Renal pelvis (tissue), 12 donors: ENCODE data around the gene CAMK1. TPM values are rescaled to one million over a fixed set of nuclear protein-coding genes. Genes with fewer than 3 reads are reported as not detected.

Source experiments
- DNase-seq: peaks from one replicate; pipeline ENCODE4 v3.0.0-alpha.2; 2013
- long read RNA-seq, 16 experiments: transcript quantifications; one replicate each; lab custom pipeline, GENCODE V29; 2026
- polyA plus RNA-seq, 3 donors: library from polyadenylated mRNA; unstranded; fragments of 120-200 nt; gene quantifications; one replicate each; pipeline ENCODE4 v1.2.1, GENCODE V29; 2013; ENCODE audit not compliant: insufficient read length in 3 of 3

Gene CAMK1
- 10 to 100 TPM; 17.5 to 24.1 (median 22.8) TPM for polyA plus RNA-seq
- long read RNA-seq, donor 1, transcript CAMK1-201 (12 exons, 1,488 nt), result major isoform, 8 of 9 reads
- long read RNA-seq, donor 1, partial matches to known transcripts, result 0 of 9 reads
- long read RNA-seq, donor 1, other reads (novel, unspliced or antisense), result 0 of 9 reads
- long read RNA-seq, donor 2, transcript CAMK1-201 (12 exons, 1,488 nt), result major isoform, 7 of 9 reads
- long read RNA-seq, donor 2, partial matches to known transcripts, result 0 of 9 reads
- long read RNA-seq, donor 2, other reads (novel, unspliced or antisense), result 0 of 9 reads
- long read RNA-seq, donor 3, transcript CAMK1-201 (12 exons, 1,488 nt), result major isoform, 7 of 42 reads
- long read RNA-seq, donor 3, partial matches to known transcripts, result 26 of 42 reads
- long read RNA-seq, donor 3, other reads (novel, unspliced or antisense), result 9 of 42 reads
- long read RNA-seq, donor 4, transcript CAMK1-201 (12 exons, 1,488 nt), result major isoform, 11 of 11 reads
- long read RNA-seq, donor 4, partial matches to known transcripts, result 0 of 11 reads
- long read RNA-seq, donor 4, other reads (novel, unspliced or antisense), result 0 of 11 reads
- long read RNA-seq, donor 5, partial matches to known transcripts, result 0 of 5 reads
- long read RNA-seq, donor 5, other reads (novel, unspliced or antisense), result 0 of 5 reads
- long read RNA-seq, donor 6, transcript CAMK1-201 (12 exons, 1,488 nt), result major isoform, 6 of 157 reads
- long read RNA-seq, donor 6, partial matches to known transcripts, result 59 of 157 reads
- long read RNA-seq, donor 6, other reads (novel, unspliced or antisense), result 92 of 157 reads
- long read RNA-seq, donor 7, transcript CAMK1-201 (12 exons, 1,488 nt), result major isoform, 6 of 34 reads
- long read RNA-seq, donor 7, partial matches to known transcripts, result 21 of 34 reads
- long read RNA-seq, donor 7, other reads (novel, unspliced or antisense), result 5 of 34 reads
- long read RNA-seq, donor 8, transcript CAMK1-201 (12 exons, 1,488 nt), result major isoform, 6 of 7 reads
- long read RNA-seq, donor 8, partial matches to known transcripts, result 0 of 7 reads
- long read RNA-seq, donor 8, other reads (novel, unspliced or antisense), result 0 of 7 reads
- long read RNA-seq, donor 9, transcript CAMK1-201 (12 exons, 1,488 nt), result major isoform, 7 of 11 reads
- long read RNA-seq, donor 9, partial matches to known transcripts, result 0 of 11 reads
- long read RNA-seq, donor 9, other reads (novel, unspliced or antisense), result 0 of 11 reads
- long read RNA-seq, donor 10, partial matches to known transcripts, result 0 of 6 reads
- long read RNA-seq, donor 10, other reads (novel, unspliced or antisense), result 0 of 6 reads
- long read RNA-seq, donor 11, transcript CAMK1-201 (12 exons, 1,488 nt), result major isoform, 5 of 31 reads
- long read RNA-seq, donor 11, partial matches to known transcripts, result 26 of 31 reads
- long read RNA-seq, donor 11, other reads (novel, unspliced or antisense), result 0 of 31 reads
- long read RNA-seq, donor 12, transcript CAMK1-201 (12 exons, 1,488 nt), result major isoform, 9 of 61 reads
- long read RNA-seq, donor 12, partial matches to known transcripts, result 24 of 61 reads
- long read RNA-seq, donor 12, other reads (novel, unspliced or antisense), result 27 of 61 reads
- long read RNA-seq, donor 13, partial matches to known transcripts, result 0 of 2 reads
- long read RNA-seq, donor 13, other reads (novel, unspliced or antisense), result 0 of 2 reads
- long read RNA-seq, donor 14, result 0 reads
- long read RNA-seq, donor 15, transcript CAMK1-201 (12 exons, 1,488 nt), result major isoform, 7 of 14 reads
- long read RNA-seq, donor 15, partial matches to known transcripts, result 0 of 14 reads
- long read RNA-seq, donor 15, other reads (novel, unspliced or antisense), result 5 of 14 reads
- long read RNA-seq, donor 16, transcript CAMK1-201 (12 exons, 1,488 nt), result major isoform, 10 of 13 reads
- long read RNA-seq, donor 16, partial matches to known transcripts, result 0 of 13 reads
- long read RNA-seq, donor 16, other reads (novel, unspliced or antisense), result 0 of 13 reads

- peak; percentile 80 for DNase-seq
Observed at GRCh38 chr3:9769426-9770275, at the start of gene CAMK1. TSS of gene CAMK1 (minus strand) at chr3:9769947. CDS start at chr3:9767749, 2,198 bp downstream.

- no peak for DNase-seq
Observed at GRCh38 chr3:9818666-9819335, 49.1 kb upstream of the CAMK1 start.

- DNase-seq, result no peak
Observed at GRCh38 chr3:9817436-9817835, 47.7 kb upstream of the CAMK1 start.

- no peak for DNase-seq
Observed at GRCh38 chr3:9815986-9816385, 46.2 kb upstream of the CAMK1 start.

- no peak for DNase-seq
Observed at GRCh38 chr3:9812870-9813483, 43.2 kb upstream of the CAMK1 start.

GRCh38 chr3:9810846-9811245, 41.1 kb upstream of the CAMK1 start:
- DNase-seq, result no peak

- DNase-seq, result no peak
Observed at GRCh38 chr3:9810433-9810770, 40.7 kb upstream of the CAMK1 start.

- peak; percentile 78 for DNase-seq
Observed at GRCh38 chr3:9809615-9810432, 40.1 kb upstream of the CAMK1 start, which contains the start of gene TTLL3. TSS of gene TTLL3 (plus strand) at chr3:9810262. CDS start at chr3:9810662, 400 bp downstream.

DNA sequence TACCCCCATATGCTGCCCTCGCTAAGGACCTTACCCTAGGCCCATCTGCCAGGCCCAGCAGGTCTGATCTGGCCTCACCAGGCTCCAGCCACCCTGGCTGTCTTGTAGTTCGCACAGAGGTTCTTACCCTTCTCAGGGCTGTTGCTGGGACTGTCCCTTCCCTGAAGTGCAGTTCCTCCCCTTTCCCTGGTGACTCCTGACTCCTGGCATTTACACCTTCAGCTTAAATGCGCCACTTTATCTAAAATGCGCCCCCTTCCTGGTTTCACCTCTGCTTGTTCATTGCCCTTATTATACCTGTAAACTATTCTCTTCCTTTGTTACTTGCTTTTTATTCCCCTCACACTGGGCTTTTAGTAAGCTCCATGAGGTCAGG, 39.5 kb upstream of the CAMK1 start:
- DNase-seq, result no peak

- no peak for DNase-seq
Observed at GRCh38 chr3:9808345-9809037, 38.7 kb upstream of the CAMK1 start.

GRCh38 chr3:9807981-9808344, 38.2 kb upstream of the CAMK1 start:
- DNase-seq, result no peak

DNA sequence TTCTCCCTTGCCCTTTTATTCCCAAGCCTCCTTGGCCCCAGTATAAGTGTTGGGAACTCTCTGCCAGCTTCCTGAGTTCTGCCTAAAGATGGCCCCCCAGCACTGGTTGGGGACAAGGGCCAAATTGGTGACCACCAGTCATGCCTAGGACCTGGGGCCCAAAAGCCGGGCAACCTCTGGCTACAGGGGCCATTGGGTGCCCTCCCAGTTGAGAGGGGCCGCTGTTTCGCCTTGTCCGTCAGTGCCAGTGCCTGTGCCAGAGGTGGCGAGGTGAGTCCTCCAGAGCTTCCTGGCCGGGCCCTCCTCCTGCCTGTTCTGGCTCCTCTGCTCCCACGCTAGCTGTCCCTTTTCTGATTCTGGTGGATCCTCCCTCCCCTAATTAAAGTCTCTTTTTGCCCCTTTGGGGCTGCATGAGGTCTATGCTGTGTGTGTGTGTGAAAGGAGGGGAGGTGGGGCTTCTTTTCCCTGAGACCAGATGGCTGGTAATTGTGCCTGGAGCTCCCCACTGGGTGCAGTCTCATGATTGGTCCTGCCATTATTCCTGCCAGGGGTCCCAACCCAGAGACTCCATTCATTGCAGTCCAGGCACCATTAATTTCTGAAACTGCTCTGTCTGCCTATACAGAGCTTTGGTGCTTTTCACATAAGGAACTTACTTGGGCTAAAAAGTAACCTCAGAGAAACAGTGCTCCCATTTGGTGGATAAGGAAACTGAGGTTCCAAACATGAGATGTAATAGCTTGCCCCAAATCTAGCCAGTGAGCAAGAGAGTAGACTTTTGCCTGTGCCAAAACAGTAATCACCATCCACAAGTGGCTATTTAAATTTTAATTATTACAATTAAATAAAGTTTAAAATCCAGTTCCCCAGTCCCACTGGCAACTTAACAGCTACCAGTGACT, 37.2 kb upstream of the CAMK1 start:
- DNase-seq, result no peak

DNA sequence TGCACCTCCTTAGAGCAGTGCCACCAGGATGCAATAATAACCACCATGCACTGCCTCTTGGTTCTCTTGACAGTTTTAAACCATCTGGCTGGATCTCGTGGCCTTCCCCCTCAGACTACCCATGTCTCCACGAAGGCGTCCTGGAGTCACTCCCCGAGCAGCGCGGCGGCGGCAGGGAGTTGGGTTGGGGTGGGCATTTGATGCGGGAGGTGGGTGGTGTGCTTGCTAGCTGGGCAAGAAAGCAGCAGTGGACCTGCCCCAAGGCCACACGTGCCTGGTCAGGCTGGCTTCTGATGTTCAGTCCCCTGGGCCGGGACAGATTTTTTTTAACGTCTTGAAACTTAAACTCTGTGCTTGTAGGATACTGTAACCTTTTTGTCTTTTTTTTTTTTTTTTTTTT, 36.4 kb upstream of the CAMK1 start:
- no peak for DNase-seq

GRCh38 chr3:9804996-9805395, 35.2 kb upstream of the CAMK1 start:
- no peak for DNase-seq

- no peak for DNase-seq
Observed at GRCh38 chr3:9803494-9803893, 33.7 kb upstream of the CAMK1 start.

DNA sequence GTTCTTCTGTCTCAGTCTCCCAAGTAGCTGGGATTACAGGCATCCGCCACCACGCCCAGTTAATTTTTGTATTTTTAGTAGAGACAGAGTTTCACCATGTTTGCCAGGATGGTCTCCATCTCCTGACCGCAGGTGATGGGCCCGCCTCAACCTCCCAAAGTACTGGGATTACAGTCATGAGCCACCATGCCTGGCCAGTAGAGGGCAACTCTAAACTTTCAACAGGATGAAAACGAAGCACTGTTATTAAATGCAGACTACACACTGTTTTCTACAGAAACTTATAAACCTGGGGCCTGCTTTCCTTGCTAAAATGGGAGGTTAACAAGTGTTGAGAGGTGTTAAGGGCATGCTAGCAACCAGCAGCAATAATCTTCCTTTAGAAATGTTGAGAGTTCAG, 30.8 kb upstream of the CAMK1 start:
- no peak for DNase-seq
